ENCODE results near the gene SMURF1.
A peak's percentile ranks its signal among the peaks of the same experiment; 100 is the strongest.

The SMURF1 gene

DNA sequence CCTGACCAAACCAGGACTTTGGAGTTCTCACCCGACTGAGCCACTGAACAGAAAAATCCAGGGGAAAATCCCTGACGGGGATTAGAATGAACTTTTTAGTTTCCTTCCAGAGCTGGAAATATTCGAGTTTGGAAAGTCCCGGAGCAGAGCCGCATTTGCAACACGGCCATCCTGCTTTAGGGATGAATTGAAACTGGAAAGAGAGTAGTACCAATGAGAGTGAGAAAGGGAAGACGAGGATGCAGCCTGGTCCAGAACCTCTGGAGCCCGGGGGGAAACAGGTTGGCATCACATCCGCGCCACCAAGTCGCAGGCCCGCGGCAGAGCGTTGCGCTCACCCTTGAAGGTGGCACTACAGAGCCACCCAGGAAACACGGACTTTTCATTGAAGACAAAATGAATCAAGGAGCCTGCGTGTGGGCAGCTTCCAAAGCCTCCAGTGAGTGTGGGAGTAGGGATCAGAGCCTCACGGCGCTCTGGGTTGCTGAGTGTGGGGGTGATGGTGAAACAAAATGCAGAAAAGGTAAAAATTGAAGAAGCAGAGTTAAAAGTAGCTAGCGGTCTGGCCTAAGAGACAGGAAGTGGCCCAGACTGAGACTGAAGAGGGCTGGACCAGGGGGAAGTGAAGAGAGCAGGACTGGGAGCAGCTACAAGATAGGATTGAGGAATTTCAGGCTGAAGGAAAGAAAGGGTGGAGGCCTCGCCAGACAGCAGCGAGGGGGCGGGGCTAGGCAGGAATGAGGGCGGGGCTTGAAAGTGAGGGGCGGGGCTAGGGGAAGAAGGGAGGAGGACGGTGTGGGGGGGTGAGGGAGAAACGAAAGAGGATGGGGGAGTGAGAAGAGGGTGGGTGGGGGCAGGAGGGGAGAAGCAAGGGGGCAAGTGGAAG, 1.8 kb downstream of the SMURF1 start:
- peak; percentile 81 for DNase-seq (ENCODE audit: low read depth)
- peak overlapping the region; percentile 70 for H3K4me3 ChIP-seq (ENCODE audit: low read length)
- TF ChIP-seq, protein P1, sequence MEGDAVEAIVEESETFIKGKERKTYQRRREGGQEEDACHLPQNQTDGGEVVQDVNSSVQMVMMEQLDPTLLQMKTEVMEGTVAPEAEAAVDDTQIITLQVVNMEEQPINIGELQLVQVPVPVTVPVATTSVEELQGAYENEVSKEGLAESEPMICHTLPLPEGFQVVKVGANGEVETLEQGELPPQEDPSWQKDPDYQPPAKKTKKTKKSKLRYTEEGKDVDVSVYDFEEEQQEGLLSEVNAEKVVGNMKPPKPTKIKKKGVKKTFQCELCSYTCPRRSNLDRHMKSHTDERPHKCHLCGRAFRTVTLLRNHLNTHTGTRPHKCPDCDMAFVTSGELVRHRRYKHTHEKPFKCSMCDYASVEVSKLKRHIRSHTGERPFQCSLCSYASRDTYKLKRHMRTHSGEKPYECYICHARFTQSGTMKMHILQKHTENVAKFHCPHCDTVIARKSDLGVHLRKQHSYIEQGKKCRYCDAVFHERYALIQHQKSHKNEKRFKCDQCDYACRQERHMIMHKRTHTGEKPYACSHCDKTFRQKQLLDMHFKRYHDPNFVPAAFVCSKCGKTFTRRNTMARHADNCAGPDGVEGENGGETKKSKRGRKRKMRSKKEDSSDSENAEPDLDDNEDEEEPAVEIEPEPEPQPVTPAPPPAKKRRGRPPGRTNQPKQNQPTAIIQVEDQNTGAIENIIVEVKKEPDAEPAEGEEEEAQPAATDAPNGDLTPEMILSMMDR (IDR thresholded peaks at IDR 0.05; ENCODE audit: insufficient read depth, low read depth, low read length, missing control alignments), result no peak

DNA sequence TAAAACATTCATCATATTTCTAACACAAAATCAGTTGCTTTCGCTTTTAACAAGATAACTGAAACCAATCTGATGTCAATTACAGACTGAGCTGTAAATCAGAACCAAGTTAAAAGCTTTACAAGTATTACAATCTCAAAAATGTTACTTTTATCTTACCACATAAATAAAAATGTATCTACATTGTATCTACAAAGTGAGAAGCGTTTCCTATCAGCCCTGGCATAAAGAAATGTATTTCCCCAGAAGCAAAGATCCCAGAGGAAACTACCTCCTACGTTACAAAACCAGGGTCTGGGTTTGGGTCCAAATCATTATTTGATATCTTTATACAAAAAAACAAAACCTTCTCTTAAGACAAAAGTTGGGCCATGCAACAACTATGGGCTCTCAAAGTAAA, 2.6 kb downstream of the SMURF1 start:
- TF ChIP-seq, protein P1 (IDR thresholded peaks at IDR 0.05; ENCODE audit: insufficient read depth, low read depth, low read length, missing control alignments), result no peak
- no peak for DNase-seq (ENCODE audit: low read depth)
- H3K4me3 ChIP-seq (ENCODE audit: low read length), result peak overlapping the region; percentile 70

DNA sequence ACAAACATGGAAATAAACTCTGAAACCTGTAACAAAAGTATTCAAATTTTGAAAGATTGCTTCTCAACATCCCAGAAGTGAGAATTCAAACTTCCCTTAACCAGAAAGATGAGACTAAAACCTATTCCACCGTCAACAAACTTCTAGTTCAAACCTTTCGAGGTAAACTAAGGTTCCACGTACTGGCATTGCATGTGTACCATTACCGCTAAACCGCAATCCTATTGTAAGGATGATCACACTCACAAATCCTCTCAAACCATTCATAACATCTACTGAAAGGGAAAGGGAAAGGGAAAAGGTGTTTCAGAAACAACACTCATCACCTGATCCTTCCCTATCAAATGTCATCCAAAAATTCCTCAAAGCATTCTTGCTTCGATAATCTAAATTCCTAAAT, 3.1 kb downstream of the SMURF1 start:
- H3K4me3 ChIP-seq (ENCODE audit: low read length), result peak overlapping the region; percentile 70
- DNase-seq (ENCODE audit: low read depth), result peak; percentile 26
- TF ChIP-seq, protein P1 (IDR thresholded peaks at IDR 0.05; ENCODE audit: insufficient read depth, low read depth, low read length, missing control alignments), result no peak

DNA sequence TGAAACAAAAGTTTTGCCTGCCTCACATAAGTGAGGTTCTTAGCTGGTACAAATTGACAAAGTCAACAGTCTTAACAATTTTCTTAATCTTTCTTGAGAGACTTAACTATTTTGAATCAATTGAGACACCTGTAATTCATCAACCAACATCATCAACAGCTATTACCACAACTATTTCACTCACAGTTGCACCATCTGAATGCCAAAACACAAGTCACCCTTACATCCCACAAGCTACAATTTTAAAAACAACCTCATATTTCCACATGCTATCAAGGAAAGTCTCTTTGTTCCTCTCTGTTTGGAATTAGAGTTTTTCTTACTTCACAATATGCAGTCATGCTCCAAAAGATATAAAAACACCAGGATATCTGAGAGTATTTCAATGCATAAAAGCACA, 4.9 kb downstream of the SMURF1 start:
- DNase-seq (ENCODE audit: low read depth), result peak; percentile 44
- TF ChIP-seq, protein P1 (IDR thresholded peaks at IDR 0.05; ENCODE audit: insufficient read depth, low read depth, low read length, missing control alignments), result no peak
- no peak overlapping the region for H3K4me3 ChIP-seq (ENCODE audit: low read length)

DNA sequence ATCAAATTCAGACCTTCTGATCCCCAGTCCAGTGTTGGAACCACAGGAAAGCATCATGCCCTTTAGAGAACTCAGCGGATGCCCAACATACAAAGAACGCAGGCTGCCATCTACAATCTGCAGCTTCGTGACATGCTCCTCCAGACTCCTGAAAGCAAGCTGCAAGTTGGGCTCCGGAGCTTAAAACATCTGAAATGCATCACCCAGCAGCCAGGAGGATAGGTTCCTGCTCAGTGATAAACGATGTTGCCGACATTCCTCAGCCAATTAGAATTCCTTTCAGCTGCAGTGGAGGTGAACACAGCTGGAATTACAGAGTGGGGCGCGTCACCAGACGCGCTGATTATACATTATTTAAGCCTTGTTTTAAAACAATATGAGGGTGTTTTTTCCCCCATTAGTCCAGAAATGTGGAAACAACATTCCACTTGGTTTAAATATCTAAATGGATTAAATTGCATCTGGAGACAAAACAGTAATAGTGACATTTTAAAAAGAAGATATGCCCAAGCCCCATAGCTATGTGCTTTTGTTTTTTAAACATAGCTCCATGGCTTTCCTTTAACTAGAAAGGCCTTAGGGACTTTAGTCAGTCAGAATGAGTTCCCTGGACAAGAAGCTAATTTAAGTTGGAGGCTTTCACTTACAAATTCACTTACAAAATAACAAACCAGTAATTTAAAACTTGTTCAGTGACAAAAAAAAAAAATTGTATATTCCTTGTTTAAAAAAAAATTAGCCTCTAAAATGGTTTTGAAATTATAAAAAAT, 6.3 kb downstream of the SMURF1 start:
- H3K4me3 ChIP-seq (ENCODE audit: low read length), result no peak overlapping the region
- TF ChIP-seq, protein P1 (IDR thresholded peaks at IDR 0.05; ENCODE audit: insufficient read depth, low read depth, low read length, missing control alignments), result no peak
- DNase-seq (ENCODE audit: low read depth), result peak; percentile 70

DNA sequence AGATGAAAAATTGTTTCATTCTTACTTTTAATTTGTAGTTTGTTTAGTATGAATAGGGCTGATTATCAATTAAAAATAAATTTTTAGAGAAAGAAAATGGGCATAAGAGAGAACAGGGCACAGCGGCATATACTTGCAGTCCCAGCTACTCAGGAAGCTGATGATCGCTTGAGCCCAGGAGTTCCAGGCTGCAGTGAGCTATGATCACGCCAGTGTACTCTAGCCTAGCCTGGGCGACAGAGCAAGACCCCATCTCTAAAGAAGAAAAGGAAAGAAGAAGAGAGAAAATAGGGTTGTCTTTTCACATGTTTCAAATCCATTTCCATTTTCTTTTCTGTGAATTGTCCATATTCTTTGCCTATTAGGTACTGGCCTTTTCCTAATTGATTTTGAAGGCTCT, 8.0 kb downstream of the SMURF1 start:
- no peak overlapping the region for H3K4me3 ChIP-seq (ENCODE audit: low read length)
- DNase-seq (ENCODE audit: low read depth), result no peak
- TF ChIP-seq, protein P1 (IDR thresholded peaks at IDR 0.05; ENCODE audit: insufficient read depth, low read depth, low read length, missing control alignments), result no peak

All from epithelial cell of esophagus (primary cell).